ENCODE data around the gene SRBD1.

- TF ChIP-seq CTCF (conservative IDR thresholded peaks at IDR 0.05; ENCODE audit: low read depth, low read length) (peak; percentile 89), EZH2 (IDR thresholded peaks at IDR 0.05; ENCODE audit: low read length, unreplicated experiment) (no peak), EZH2phosphoT487 (IDR thresholded peaks at IDR 0.05; ENCODE audit: borderline replicate concordance, low read length) (no peak)
Measured at GRCh38 chr2:45494275-45494977, 116.6 kb downstream of the SRBD1 start.

All from PC-3 (cell line).